ENCODE measurements around the gene RPS21. TPM values are rescaled to one million over a fixed set of nuclear protein-coding genes. Genes with fewer than 3 reads are reported as not detected.
A peak's percentile ranks its signal among the peaks of the same experiment; 100 is the strongest.

RPS21 gene
- total and polyA plus RNA-seq, 9 of the 15 experiments (the other 6 are each of a cell fraction or from before 2014, with no cell fraction given): 1,380 to 5,647 (median 3,091) TPM

DNA sequence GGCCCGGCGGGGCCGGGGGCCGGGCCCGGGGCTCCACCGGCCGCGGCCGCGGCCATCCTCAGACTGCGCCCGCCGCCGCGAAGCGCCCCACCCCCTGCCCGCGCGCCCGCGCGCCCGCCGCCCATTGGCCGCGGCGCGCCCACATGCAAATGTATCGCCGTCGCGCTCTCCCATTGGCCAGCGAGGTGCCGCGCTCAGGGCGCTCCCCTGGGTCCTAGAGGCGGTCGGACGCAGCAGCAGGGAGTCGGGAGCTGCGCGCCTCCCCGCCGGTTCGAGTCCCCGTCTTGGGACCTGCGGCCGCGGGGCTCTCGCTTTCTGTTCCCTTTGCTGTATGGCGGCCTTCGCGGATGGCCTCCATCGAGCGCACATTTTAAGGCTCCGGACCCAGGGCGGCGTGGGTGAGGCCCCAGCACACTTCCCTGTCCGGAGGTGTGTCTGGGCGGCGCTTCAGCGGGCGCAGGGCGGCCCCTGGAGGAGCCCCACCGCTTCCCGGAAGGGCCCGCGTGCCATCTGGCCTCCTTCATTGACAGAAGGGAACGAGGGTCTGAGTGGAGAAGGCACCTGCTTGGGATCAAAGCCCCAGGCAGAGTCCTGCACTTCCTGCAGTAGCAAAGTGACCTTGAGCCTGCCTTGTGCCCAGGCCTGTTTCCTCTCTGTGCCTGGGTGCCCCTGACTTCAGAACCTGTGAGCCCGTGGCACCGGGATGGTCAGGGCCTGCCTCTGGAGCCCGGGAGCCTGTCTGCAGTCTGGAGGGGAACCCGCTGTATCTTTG, 20.5 kb downstream of the RPS21 start, which contains the start of gene CABLES2 (continued):
- TF ChIP-seq, protein P1, sequence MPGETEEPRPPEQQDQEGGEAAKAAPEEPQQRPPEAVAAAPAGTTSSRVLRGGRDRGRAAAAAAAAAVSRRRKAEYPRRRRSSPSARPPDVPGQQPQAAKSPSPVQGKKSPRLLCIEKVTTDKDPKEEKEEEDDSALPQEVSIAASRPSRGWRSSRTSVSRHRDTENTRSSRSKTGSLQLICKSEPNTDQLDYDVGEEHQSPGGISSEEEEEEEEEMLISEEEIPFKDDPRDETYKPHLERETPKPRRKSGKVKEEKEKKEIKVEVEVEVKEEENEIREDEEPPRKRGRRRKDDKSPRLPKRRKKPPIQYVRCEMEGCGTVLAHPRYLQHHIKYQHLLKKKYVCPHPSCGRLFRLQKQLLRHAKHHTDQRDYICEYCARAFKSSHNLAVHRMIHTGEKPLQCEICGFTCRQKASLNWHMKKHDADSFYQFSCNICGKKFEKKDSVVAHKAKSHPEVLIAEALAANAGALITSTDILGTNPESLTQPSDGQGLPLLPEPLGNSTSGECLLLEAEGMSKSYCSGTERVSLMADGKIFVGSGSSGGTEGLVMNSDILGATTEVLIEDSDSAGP (CRISPR knock-in tag; IDR thresholded peaks at IDR 0.05): no peak
- TF ChIP-seq NR2F6 (CRISPR knock-in tag; IDR thresholded peaks at IDR 0.05) (no peak), BRD4 (IDR thresholded peaks at IDR 0.05) (no peak), USF2 (CRISPR knock-in tag; IDR thresholded peaks at IDR 0.05) (no peak), IRF2 (CRISPR knock-in tag; IDR thresholded peaks at IDR 0.05) (no peak), ZNF347 (CRISPR knock-in tag; IDR thresholded peaks at IDR 0.05; ENCODE audit: low read depth) (no peak), ZNF609 (CRISPR knock-in tag; IDR thresholded peaks at IDR 0.05; ENCODE audit: borderline replicate concordance) (no peak), NR2C1 (IDR thresholded peaks at IDR 0.05) (no peak), NR2C1 (tag; IDR thresholded peaks at IDR 0.05) (no peak; the same call in 1 of the 2 replicates), THRA (IDR thresholded peaks at IDR 0.05) (no peak), TCFL5 (CRISPR knock-in tag; conservative IDR thresholded peaks at IDR 0.05) (no peak), PYGO2 (tag; IDR thresholded peaks at IDR 0.05) (no peak), RFX1 (IDR thresholded peaks at IDR 0.05) (no peak), ZNF780A (CRISPR knock-in tag; IDR thresholded peaks at IDR 0.05) (no peak), ZNF239 (CRISPR knock-in tag; IDR thresholded peaks at IDR 0.05) (no peak), CCNT2 (IDR thresholded peaks at IDR 0.05; ENCODE audit: borderline replicate concordance, extremely low read depth, insufficient read length, low read depth, low read length) (peak; percentile 94), TAF15 (IDR thresholded peaks at IDR 0.05; ENCODE audit: low read depth, low read length) (no peak)
- TF ChIP-seq, protein P2, sequence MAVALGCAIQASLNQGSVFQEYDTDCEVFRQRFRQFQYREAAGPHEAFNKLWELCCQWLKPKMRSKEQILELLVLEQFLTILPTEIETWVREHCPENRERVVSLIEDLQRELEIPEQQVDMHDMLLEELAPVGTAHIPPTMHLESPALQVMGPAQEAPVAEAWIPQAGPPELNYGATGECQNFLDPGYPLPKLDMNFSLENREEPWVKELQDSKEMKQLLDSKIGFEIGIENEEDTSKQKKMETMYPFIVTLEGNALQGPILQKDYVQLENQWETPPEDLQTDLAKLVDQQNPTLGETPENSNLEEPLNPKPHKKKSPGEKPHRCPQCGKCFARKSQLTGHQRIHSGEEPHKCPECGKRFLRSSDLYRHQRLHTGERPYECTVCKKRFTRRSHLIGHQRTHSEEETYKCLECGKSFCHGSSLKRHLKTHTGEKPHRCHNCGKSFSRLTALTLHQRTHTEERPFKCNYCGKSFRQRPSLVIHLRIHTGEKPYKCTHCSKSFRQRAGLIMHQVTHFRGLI (CRISPR knock-in tag; IDR thresholded peaks at IDR 0.05): no peak
